Progenitor cell of endocrine pancreas (in vitro differentiated cells): ENCODE results near the gene YLPM1. TPM values are rescaled to one million over a fixed set of nuclear protein-coding genes. Genes with fewer than 3 reads are reported as not detected.

Experiments used
- DNase-seq: peaks from one replicate; pipeline ENCODE4 v3.0.0; 2021; ENCODE audit warnings: low spot score; ENCODE audit not compliant: unreplicated experiment
- H3K27ac Mint-ChIP-seq: 2 replicates; pipeline ENCODE4 v1.8.0; 2021; ENCODE audit warnings: mild to moderate bottlenecking, moderate library complexity, mixed read lengths
- H3K27me3 Mint-ChIP-seq: 2 replicates; pipeline ENCODE4 v1.8.0; 2021; ENCODE audit warnings: mixed read lengths
- H3K36me3 Mint-ChIP-seq: 2 replicates; pipeline ENCODE4 v1.8.0; 2022; ENCODE audit warnings: mixed read lengths; ENCODE audit not compliant: insufficient read depth
- H3K4me1 Mint-ChIP-seq: 2 replicates; pipeline ENCODE4 v1.8.0; 2021; ENCODE audit warnings: low read depth, mixed read lengths
- H3K4me3 Mint-ChIP-seq: 2 replicates; pipeline ENCODE4 v1.8.0; 2021; ENCODE audit warnings: low read depth, mild to moderate bottlenecking, moderate library complexity, mixed read lengths
- H3K9me3 Mint-ChIP-seq: 2 replicates; pipeline ENCODE4 v1.8.0; 2021; ENCODE audit warnings: low read depth, mixed read lengths
- CTCF ChIP-seq: fragments of 200-600 bp; sonication (generic); IDR thresholded peaks from one replicate; pipeline ENCODE4 v1.5.0; 2021; ENCODE audit warnings: antibody characterized with exemption, mild to moderate bottlenecking; ENCODE audit not compliant: unreplicated experiment
- total RNA-seq: library from RNA; stranded (reverse); gene quantifications from 2 replicates; pipeline ENCODE4 v1.2.1, GENCODE V29; 2021

Gene YLPM1
- total RNA-seq, 1 donor from 2014 or later, result 119 TPM

DNA sequence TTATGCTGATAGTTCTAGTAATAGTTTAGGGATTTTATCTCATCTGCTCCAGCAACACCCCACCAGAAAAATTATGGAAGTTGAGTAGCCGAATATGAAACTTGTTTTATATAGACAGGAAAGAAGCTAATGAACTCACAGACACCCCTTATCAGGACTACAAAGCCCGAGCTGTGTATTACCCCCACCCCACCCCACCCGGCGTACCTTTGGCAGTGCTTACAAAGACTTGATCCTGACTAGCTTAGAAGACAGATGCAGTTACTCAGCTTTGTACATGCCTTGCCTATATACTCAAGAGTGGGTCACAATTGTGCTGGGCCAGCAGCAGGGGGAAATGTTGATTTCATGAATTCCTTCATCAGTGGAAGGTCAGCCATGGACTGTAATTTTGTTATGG is 90.5 kb downstream of the YLPM1 start:
- no peak overlapping the region for H3K4me3 Mint-ChIP-seq
- no peaks in the 10 kb centered on the region for H3K9me3 Mint-ChIP-seq
- DNase-seq, result no peak
- H3K27me3 Mint-ChIP-seq, result no peaks in the 10 kb centered on the region
- TF ChIP-seq CTCF, result no peak
- H3K36me3 Mint-ChIP-seq, result no peaks in the 10 kb centered on the region
- peaks cover 5% of the 10 kb centered on the region for H3K4me1 Mint-ChIP-seq
- H3K27ac Mint-ChIP-seq, result no peak overlapping the region

- no peak for TF ChIP-seq CTCF
- Mint-ChIP-seq H3K27me3 (no peaks in the 10 kb centered on the region), H3K4me3 (no peak overlapping the region), H3K4me1 (peaks cover 2% of the 10 kb centered on the region), H3K9me3 (no peaks in the 10 kb centered on the region), H3K27ac (no peak overlapping the region), H3K36me3 (no peaks in the 10 kb centered on the region)
- no peak for DNase-seq
Measured at GRCh38 chr14:74855021-74855420, 91.9 kb downstream of the YLPM1 start.

DNA sequence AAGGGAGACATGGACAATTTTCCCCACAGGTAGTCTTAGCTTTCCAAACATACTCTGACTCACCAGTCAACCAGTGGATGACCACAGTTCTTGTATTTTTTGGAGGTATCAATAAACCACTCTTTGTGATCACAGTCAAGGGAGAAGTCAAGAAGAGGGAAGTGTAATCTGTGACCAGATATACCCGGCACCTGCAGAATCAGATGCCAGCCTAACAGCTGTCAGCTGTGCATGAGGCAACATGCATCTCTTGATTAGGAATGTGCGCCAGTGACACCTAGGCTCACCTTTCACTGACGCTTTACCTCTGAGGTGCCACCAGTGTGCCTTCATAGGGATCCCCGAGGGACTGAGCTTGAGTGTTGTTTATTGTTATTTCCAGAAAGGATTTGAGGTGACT is 92.8 kb downstream of the YLPM1 start:
- no peak for TF ChIP-seq CTCF
- no peak overlapping the region for H3K27ac Mint-ChIP-seq
- H3K9me3 Mint-ChIP-seq, result no peaks in the 10 kb centered on the region
- no peak for DNase-seq
- no peaks in the 10 kb centered on the region for H3K27me3 Mint-ChIP-seq
- H3K4me3 Mint-ChIP-seq, result no peak overlapping the region
- H3K4me1 Mint-ChIP-seq, result peaks cover 2% of the 10 kb centered on the region
- no peaks in the 10 kb centered on the region for H3K36me3 Mint-ChIP-seq

DNA sequence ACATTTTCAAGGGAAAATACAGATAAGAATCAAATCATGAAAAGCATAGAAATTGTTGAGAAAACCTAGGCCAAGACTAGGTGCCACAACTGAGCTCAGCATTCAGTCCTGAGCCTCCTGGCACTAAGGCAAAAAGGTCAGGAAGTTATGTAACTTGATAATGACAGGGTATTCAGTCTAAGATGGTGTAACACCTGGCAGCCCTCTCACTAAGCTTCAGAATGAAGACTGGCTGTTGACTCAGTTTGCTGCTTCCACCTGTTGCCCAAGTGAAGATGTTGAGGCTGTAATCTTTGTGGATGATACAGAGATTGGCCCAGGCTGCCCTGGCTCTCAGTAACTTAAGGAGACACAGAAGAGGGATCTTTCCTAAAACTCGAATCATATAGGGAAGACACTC is 93.2 kb downstream of the YLPM1 start:
- no peak for DNase-seq
- no peaks in the 10 kb centered on the region for H3K36me3 Mint-ChIP-seq
- H3K4me3 Mint-ChIP-seq, result no peak overlapping the region
- TF ChIP-seq CTCF, result no peak
- H3K9me3 Mint-ChIP-seq, result no peaks in the 10 kb centered on the region
- H3K4me1 Mint-ChIP-seq, result peaks cover 2% of the 10 kb centered on the region
- H3K27ac Mint-ChIP-seq, result no peak overlapping the region
- no peaks in the 10 kb centered on the region for H3K27me3 Mint-ChIP-seq

DNA sequence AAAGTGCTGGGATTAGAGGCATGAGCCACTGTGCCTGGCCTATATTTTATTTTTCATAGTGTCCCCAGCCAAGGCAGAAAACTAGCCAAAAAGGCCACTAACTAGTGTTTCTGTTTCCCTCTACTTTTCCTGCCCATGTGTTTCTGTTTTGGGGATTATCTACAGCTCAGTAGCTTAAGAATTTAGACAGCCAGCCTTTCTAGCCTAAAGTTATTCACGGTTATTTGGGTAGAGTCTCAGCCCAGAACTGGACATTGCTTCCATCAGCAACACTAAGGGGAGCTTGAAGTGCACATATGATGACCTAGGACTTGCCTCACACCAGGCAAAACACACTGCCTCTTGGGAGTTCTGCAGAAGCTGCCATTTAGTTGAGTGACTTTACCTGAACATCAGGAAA is 94.9 kb downstream of the YLPM1 start:
- Mint-ChIP-seq H3K36me3 (no peaks in the 10 kb centered on the region), H3K27ac (no peak overlapping the region), H3K9me3 (no peaks in the 10 kb centered on the region), H3K27me3 (no peaks in the 10 kb centered on the region), H3K4me3 (no peak overlapping the region), H3K4me1 (peaks cover 2% of the 10 kb centered on the region)
- no peak for TF ChIP-seq CTCF
- no peak for DNase-seq
